ENCODE results near the gene CAPN10.
A peak's percentile ranks its signal among the peaks of the same experiment; 100 is the strongest.

The CAPN10 gene

GRCh38 chr2:240575101-240575965, 11.2 kb upstream of the CAPN10 start:
- DNase-seq (ENCODE audit: low spot score) = no peak

DNA sequence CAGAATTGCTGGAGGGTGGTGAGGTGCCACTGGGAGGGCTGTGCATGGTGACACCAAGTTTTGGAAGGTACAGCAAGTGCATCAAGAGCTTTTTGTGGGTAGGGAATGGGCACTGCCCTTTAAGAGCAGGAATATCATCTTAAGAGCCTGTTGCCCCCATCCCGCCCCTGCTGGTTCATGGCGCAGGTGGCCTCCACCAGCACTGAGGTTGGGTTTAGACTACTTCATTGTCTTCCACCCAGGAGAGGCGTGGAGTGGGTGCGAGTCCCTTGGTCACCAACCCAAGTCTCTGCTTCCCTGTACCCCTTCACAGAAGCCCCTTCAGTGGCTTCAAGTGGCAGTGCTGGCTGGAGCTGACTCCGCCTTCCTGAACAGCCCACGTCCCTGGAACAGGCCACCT, 10.5 kb upstream of the CAPN10 start:
- no peak for DNase-seq (ENCODE audit: low spot score)

DNA sequence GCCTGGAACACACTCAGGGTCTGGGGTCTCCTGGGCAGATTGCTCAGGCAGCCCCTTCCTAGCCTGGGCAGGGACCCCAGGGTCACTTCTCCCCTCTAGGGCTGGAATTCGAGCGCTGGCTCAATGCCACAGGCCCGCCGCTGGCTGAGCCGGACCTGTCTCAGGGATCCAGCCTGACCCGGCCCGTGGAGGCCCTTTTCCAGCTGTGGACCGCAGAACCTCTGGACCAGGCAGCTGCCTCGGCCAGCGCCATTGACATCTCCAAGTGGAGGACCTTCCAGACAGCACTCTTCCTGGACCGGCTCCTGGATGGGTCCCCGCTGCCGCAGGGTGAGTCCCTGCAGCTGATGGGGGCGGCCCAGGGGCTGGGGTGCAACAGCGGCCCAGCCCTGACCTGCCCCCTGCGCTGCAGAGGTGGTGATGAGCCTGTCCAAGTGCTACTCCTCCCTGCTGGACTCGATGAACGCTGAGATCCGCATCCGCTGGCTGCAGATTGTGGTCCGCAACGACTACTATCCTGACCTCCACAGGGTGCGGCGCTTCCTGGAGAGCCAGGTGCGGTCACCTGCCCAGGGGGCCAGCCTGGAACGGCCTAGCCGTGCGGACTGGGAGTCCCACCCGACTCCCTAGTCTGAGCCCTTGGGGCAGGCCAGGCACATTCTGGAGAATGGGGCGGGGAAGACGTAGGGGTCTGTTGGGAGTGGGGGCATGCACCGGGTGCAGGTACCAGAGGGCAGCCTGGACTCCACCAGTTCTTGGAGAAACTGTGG, 9.9 kb upstream of the CAPN10 start:
- DNase-seq (ENCODE audit: low spot score) = no peak

DNA sequence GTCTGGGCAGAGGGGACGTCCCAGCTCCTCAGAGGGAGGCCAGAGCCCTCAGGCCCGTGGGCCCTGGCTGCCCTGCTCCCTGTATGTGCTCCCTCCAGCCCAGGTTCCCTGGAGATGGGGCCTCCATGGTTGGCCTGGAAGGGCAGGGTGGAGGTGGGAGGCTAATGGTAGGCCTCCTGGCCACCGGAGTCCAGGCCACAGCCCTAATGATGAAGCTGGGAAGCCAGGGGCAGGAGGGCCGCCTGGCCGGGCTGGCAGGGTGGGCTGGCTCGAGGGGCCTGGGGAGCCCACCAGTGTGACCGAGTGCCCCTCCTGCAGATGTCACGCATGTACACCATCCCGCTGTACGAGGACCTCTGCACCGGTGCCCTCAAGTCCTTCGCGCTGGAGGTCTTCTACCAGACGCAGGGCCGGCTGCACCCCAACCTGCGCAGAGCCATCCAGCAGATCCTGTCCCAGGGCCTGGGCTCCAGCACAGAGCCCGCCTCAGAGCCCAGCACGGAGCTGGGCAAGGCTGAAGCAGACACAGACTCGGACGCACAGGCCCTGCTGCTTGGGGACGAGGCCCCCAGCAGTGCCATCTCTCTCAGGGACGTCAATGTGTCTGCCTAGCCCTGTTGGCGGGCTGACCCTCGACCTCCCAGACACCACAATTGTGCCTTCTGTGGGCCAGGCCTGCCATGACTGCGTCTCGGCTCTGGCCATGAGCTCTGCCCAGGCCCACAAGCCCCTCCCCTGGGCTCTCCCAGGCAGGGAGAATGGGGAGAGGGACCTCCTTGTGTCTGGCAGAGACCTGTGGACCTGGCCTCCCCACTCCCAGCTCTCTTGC, 9.0 kb upstream of the CAPN10 start:
- DNase-seq (ENCODE audit: low spot score) = no peak

GRCh38 chr2:240578110-240578450, 8.5 kb upstream of the CAPN10 start:
- no peak for DNase-seq (ENCODE audit: low spot score)

DNA sequence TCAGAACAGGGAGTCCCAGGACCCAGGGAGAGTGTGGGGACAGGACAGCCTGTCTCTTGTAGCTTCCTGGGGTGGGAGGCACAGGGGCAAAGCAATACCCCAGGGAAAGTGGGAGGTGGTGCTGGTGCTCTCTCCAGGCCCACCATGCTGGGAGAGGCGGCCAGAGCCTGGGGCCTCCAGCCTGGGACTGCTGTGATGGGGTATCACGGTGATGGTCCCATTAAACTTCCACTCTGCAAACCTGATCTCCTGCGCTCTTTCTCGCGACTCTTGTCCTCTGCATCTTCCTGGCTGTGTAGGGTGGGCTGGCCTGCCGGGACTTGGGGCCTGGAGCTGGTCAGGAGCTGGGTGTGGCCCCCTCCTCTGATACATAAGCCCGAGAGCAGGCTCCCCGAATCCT, 8.0 kb upstream of the CAPN10 start:
- no peak for DNase-seq (ENCODE audit: low spot score)

DNA sequence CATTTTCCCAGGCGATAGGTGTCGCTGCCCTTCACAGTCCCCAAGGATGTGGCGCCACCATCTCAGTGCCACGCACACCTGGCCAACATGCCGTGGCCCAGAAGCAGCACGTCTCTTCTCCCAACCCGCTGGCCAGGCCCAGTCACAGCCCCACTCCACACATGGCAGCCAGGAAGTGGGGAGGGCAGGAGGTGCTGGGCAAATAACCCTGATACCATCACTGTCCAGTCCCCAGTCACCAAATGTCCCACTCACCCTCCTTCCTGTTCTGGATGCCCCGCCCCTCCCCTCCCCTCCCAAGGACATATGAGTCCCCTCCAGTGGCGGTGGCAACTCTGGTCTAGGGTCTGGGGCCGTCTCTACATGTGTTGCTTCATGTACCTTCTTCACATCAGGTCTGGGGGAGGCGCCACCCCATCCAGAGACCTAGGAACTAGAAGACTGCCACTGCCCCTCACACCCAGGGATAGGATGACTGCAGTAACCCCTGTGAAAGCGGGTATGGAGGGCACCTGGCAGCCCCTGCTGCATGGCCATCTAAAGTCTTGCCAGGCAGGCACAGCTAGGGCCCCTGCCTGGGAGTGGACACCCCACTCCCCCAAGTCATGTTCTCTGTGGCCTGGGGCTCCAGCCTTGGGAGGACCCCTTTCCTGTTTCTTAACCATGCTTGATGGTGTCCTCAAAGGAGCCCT, 7.3 kb upstream of the CAPN10 start:
- DNase-seq (ENCODE audit: low spot score) = no peak

- DNase-seq (ENCODE audit: low spot score) = no peak
Measured at GRCh38 chr2:240579771-240580614, 6.5 kb upstream of the CAPN10 start.

DNA sequence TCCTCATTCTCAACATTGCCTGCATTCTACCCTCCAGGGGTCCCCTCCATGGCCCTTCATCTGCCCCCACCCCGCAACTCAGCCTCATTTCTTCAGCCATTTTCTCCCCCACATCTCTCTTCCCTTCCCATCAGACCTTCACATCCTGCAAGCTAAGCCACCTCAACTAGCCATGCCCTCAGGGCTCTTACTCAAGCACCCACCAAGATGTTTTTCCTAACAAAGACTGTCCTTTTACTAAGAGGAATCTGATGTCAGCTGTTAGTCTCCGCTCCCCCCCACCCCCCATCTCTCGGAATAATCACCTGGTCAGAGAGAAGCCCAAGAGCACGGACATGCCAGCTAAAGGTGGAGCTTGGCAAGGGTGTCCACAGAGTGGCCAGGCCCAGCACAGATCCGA, 4.7 kb upstream of the CAPN10 start:
- no peak for DNase-seq (ENCODE audit: low spot score)

GRCh38 chr2:240582781-240583180, 3.8 kb upstream of the CAPN10 start:
- no peak for DNase-seq (ENCODE audit: low spot score)

- DNase-seq (ENCODE audit: low spot score) = no peak
Measured at GRCh38 chr2:240583774-240584173, 2.8 kb upstream of the CAPN10 start.

GRCh38 chr2:240584486-240585031, 2.0 kb upstream of the CAPN10 start:
- no peak for DNase-seq (ENCODE audit: low spot score)

GRCh38 chr2:240585101-240585500, 1.4 kb upstream of the CAPN10 start:
- no peak for DNase-seq (ENCODE audit: low spot score)

GRCh38 chr2:240585681-240586197, 795 bp upstream of the CAPN10 start:
- DNase-seq (ENCODE audit: low spot score) = no peak

GRCh38 chr2:240586919-240587800, 626 bp downstream of the CAPN10 start:
- peak; percentile 56 for DNase-seq (ENCODE audit: low spot score)

DNA sequence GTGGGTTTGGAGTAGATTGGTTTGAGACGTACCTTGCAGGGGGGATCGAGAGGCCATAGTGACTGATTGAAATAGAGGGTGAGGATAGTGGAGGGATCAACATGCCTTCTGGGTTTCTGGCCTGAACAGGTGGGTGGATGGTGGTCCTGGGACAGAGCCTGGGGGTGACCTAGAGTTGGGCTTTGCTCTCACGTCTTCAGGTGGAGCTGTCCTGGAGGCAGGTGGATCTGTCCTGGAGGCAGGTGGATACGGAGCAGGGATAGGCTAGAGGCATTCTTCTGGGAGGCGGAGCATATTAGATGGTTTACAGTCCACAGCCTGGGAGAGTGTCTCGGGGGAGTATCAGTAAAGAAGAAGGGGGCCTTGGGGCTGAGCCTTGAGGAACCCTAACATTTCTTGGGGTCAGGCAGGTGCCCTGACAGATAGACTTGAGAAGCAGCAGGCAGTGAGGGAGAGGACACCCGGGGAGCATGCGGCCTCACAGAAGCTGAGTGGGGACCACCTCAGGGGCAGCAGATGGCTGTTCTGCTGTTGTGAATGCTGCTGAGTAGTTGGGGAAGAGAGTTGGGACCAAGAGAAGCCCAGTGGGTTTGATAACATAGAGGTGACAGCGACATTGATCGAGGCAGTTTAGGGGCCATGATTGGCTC, 1.6 kb downstream of the CAPN10 start:
- DNase-seq (ENCODE audit: low spot score) = no peak

GRCh38 chr2:240588669-240589068, 2.1 kb downstream of the CAPN10 start:
- DNase-seq (ENCODE audit: low spot score) = no peak

GRCh38 chr2:240589375-240589774, 2.8 kb downstream of the CAPN10 start:
- no peak for DNase-seq (ENCODE audit: low spot score)

Data from iPS-NIHi11 (cell line).